Nephron (organoid): ENCODE results near the gene ZBTB21.

ENCODE experiments used
- H3K27ac Mint-ChIP-seq, 3 experiments: 2 replicates each; pipeline ENCODE4 v1.8.0; 2020; ENCODE audit warnings: mixed read lengths in 3 of 3, mild to moderate bottlenecking in 2 of 3, moderate library complexity in 1 of 3
- H3K27me3 Mint-ChIP-seq: 2 replicates; pipeline ENCODE4 v1.8.0; 2021; ENCODE audit warnings: low read depth, mild to moderate bottlenecking, moderate library complexity, mixed read lengths
- H3K36me3 Mint-ChIP-seq: 2 replicates; pipeline ENCODE4 v1.8.0; 2020; ENCODE audit warnings: low read depth, mixed read lengths
- H3K4me1 Mint-ChIP-seq: 2 replicates; pipeline ENCODE4 v1.8.0; 2020; ENCODE audit warnings: mixed read lengths
- H3K4me3 Mint-ChIP-seq, 3 experiments: 2 replicates each; pipeline ENCODE4 v1.8.0; 2020; ENCODE audit warnings: mild to moderate bottlenecking in 3 of 3, mixed read lengths in 3 of 3, moderate library complexity in 2 of 3
- H3K9me3 Mint-ChIP-seq: 2 replicates; pipeline ENCODE4 v1.8.0; 2020; ENCODE audit warnings: mixed read lengths
- CTCF ChIP-seq, 3 experiments: fragments of 200-600 bp; sonication (generic); IDR thresholded peaks; one replicate each; pipeline ENCODE4 v1.5.0; 2021; ENCODE audit warnings: antibody characterized with exemption in 3 of 3; ENCODE audit not compliant: unreplicated experiment in 3 of 3

ZBTB21 gene

GRCh38 chr21:42022091-42022430 lies 11.9 kb upstream of the ZBTB21 start:
- no peaks in the 10 kb centered on the region for H3K9me3 Mint-ChIP-seq
- no peaks in the 10 kb centered on the region for H3K36me3 Mint-ChIP-seq
- no peak overlapping the region for H3K27ac Mint-ChIP-seq
- TF ChIP-seq CTCF (IDR thresholded peaks at IDR 0.05; ENCODE audit: unreplicated experiment in 3 of 3), result no peak
- peaks cover 12% of the 10 kb centered on the region for H3K4me1 Mint-ChIP-seq
- no peak overlapping the region for H3K4me3 Mint-ChIP-seq
- peaks cover 49% of the 10 kb centered on the region for H3K27me3 Mint-ChIP-seq

GRCh38 chr21:42021371-42022090 lies 11.4 kb upstream of the ZBTB21 start:
- Mint-ChIP-seq H3K4me1 (peaks cover 11% of the 10 kb centered on the region), H3K36me3 (no peaks in the 10 kb centered on the region), H3K27me3 (peaks cover 49% of the 10 kb centered on the region), H3K27ac (no peak overlapping the region), H3K4me3 (no peak overlapping the region), H3K9me3 (no peaks in the 10 kb centered on the region)
- no peak for TF ChIP-seq CTCF (IDR thresholded peaks at IDR 0.05; ENCODE audit: unreplicated experiment in 3 of 3)

GRCh38 chr21:42019706-42020105 lies 9.5 kb upstream of the ZBTB21 start:
- Mint-ChIP-seq H3K4me3 (no peak overlapping the region), H3K4me1 (peaks cover 3% of the 10 kb centered on the region), H3K36me3 (no peaks in the 10 kb centered on the region), H3K9me3 (peaks cover 2% of the 10 kb centered on the region), H3K27me3 (peaks cover 46% of the 10 kb centered on the region), H3K27ac (no peak overlapping the region)
- no peak for TF ChIP-seq CTCF (IDR thresholded peaks at IDR 0.05; ENCODE audit: unreplicated experiment in 3 of 3)

GRCh38 chr21:42019101-42019605 lies 9.0 kb upstream of the ZBTB21 start:
- Mint-ChIP-seq H3K27me3 (peaks cover 50% of the 10 kb centered on the region), H3K36me3 (no peaks in the 10 kb centered on the region)

GRCh38 chr21:42017022-42017421 lies 6.9 kb upstream of the ZBTB21 start:
- Mint-ChIP-seq H3K9me3 (peaks cover 2% of the 10 kb centered on the region), H3K27ac (no peak overlapping the region), H3K4me1 (peaks cover 5% of the 10 kb centered on the region), H3K36me3 (no peaks in the 10 kb centered on the region), H3K4me3 (no peak overlapping the region), H3K27me3 (peaks cover 52% of the 10 kb centered on the region)
- no peak for TF ChIP-seq CTCF (IDR thresholded peaks at IDR 0.05; ENCODE audit: unreplicated experiment in 3 of 3)

More at GRCh38 chr21:42019101-42019605, 9.0 kb upstream of the ZBTB21 start:
- no peak overlapping the region for H3K4me3 Mint-ChIP-seq
- H3K4me1 Mint-ChIP-seq, result no peaks in the 10 kb centered on the region
- TF ChIP-seq CTCF (IDR thresholded peaks at IDR 0.05; ENCODE audit: unreplicated experiment in 3 of 3), result no peak
- H3K27ac Mint-ChIP-seq, result no peak overlapping the region
- peaks cover 2% of the 10 kb centered on the region for H3K9me3 Mint-ChIP-seq
